Mesenchymal stem cell (in vitro differentiated cells and primary cell): ENCODE data around the gene LZTS3.

Experiments
- DNase-seq: peaks from one replicate; pipeline ENCODE4 v3.0.0-alpha.2; 2013
- H2AFZ ChIP-seq: one replicate; pipeline ENCODE4 v1.6.1; 2013; ENCODE audit warnings: low read depth, mild to moderate bottlenecking, control low read depth, inconsistent platforms, low read length, moderate library complexity
- H2AK5ac ChIP-seq: 2 replicates; pipeline ENCODE4 v1.6.1; 2013; ENCODE audit warnings: low read length, moderate library complexity, mild to moderate bottlenecking, inconsistent platforms; ENCODE audit not compliant: severe bottlenecking
- H2BK120ac ChIP-seq: one replicate; pipeline ENCODE4 v1.6.1; 2013; ENCODE audit warnings: low read depth, mild to moderate bottlenecking, inconsistent platforms, low read length, moderate library complexity
- H2BK12ac ChIP-seq, 2 experiments: one replicate each; pipeline ENCODE4 v1.6.1; 2013; ENCODE audit warnings: inconsistent platforms in 2 of 2, low read length in 2 of 2, mild to moderate bottlenecking in 2 of 2, moderate library complexity in 2 of 2, control low read depth in 1 of 2
- H2BK15ac ChIP-seq: one replicate; pipeline ENCODE4 v1.6.1; 2013; ENCODE audit warnings: mild to moderate bottlenecking, low read depth, inconsistent platforms; ENCODE audit not compliant: poor library complexity, severe bottlenecking
- H2BK5ac ChIP-seq: 2 replicates; pipeline ENCODE4 v1.6.1; 2013; ENCODE audit warnings: low read depth, mild to moderate bottlenecking, low read length, control low read depth, inconsistent platforms; ENCODE audit not compliant: poor library complexity, severe bottlenecking
- H3K14ac ChIP-seq, 2 experiments: one replicate each; pipeline ENCODE4 v1.6.1; 2013; ENCODE audit warnings: inconsistent platforms in 2 of 2, low read length in 2 of 2, control low read depth in 1 of 2, mild to moderate bottlenecking in 1 of 2, moderate library complexity in 1 of 2
- H3K18ac ChIP-seq, 2 experiments: one replicate each; pipeline ENCODE4 v1.6.1; 2013; ENCODE audit warnings: inconsistent platforms in 2 of 2, low read length in 2 of 2, control low read depth in 1 of 2, low read depth in 1 of 2, mild to moderate bottlenecking in 1 of 2
- H3K23ac ChIP-seq, 2 experiments: one replicate each; pipeline ENCODE4 v1.6.1; 2013; ENCODE audit warnings: inconsistent platforms in 2 of 2, low read length in 2 of 2, mild to moderate bottlenecking in 2 of 2, moderate library complexity in 2 of 2, control low read depth in 1 of 2
- H3K27ac ChIP-seq: 2 replicates; pipeline ENCODE4 v1.5.1; 2013; ENCODE audit warnings: mild to moderate bottlenecking, moderate library complexity, low read length, control low read depth, inconsistent platforms; ENCODE audit not compliant: poor library complexity, severe bottlenecking
- H3K27me3 ChIP-seq, 2 experiments: 2 replicates each; pipeline versions ENCODE4 v1.6.1 to v1.7.0; 2013; ENCODE audit warnings: low read length in 2 of 2, mild to moderate bottlenecking in 2 of 2, moderate library complexity in 2 of 2, control low read depth in 1 of 2, inconsistent platforms in 1 of 2; ENCODE audit not compliant: control insufficient read depth in 1 of 2, insufficient read depth in 1 of 2
- H3K36me3 ChIP-seq, 2 experiments: 2 replicates each; pipeline versions ENCODE4 v1.6.1 to v1.7.0; 2013; ENCODE audit warnings: low read length in 2 of 2, control low read depth in 1 of 2, inconsistent platforms in 1 of 2, low read depth in 1 of 2, mild to moderate bottlenecking in 1 of 2; ENCODE audit not compliant: insufficient read depth in 2 of 2, control insufficient read depth in 1 of 2
- H3K4ac ChIP-seq, 2 experiments: one replicate each; pipeline ENCODE4 v1.6.1; 2013; ENCODE audit warnings: inconsistent platforms in 2 of 2, low read length in 2 of 2, mild to moderate bottlenecking in 2 of 2, moderate library complexity in 2 of 2, control low read depth in 1 of 2, low read depth in 1 of 2
- H3K4me1 ChIP-seq: 2 replicates; pipeline ENCODE4 v1.6.1; 2013; ENCODE audit warnings: low read depth, low read length, control low read depth; ENCODE audit not compliant: control insufficient read depth, insufficient read depth
- H3K4me2 ChIP-seq: 2 replicates; pipeline ENCODE4 v1.6.1; 2013; ENCODE audit warnings: low read length, mild to moderate bottlenecking, inconsistent platforms; ENCODE audit not compliant: poor library complexity, severe bottlenecking
- H3K4me3 ChIP-seq, 2 experiments: 2 replicates each; pipeline versions ENCODE4 v1.5.1 to v1.7.0; 2013; ENCODE audit warnings: low read length in 2 of 2, mild to moderate bottlenecking in 2 of 2, control low read depth in 1 of 2, low read depth in 1 of 2; ENCODE audit not compliant: insufficient read depth in 1 of 2
- H3K79me1 ChIP-seq: replicated peaks from 2 replicates; pipeline ENCODE4 v1.6.1; 2013; ENCODE audit warnings: mild to moderate bottlenecking, control low read depth, low read length, inconsistent platforms; ENCODE audit not compliant: poor library complexity, severe bottlenecking
- H3K9ac ChIP-seq: 2 replicates; pipeline ENCODE4 v1.7.0; 2013; ENCODE audit warnings: mild to moderate bottlenecking, low read length, moderate library complexity
- H3K9me3 ChIP-seq: 2 replicates; pipeline ENCODE4 v1.7.0; 2013; ENCODE audit warnings: mild to moderate bottlenecking, low read length; ENCODE audit not compliant: control insufficient read depth
- H4K8ac ChIP-seq: one replicate; pipeline ENCODE4 v1.6.1; 2013; ENCODE audit warnings: inconsistent platforms, mild to moderate bottlenecking, low read length, moderate library complexity
- H4K91ac ChIP-seq: one replicate; pipeline ENCODE4 v1.6.1; 2013; ENCODE audit warnings: mild to moderate bottlenecking, low read length, inconsistent platforms
- WGBS: methylation state at CpG from one replicate; pipeline ENCODE4 v1.1.7; 2013; ENCODE audit warnings: mixed read lengths; 5-methylcytosine and 5-hydroxymethylcytosine counted together

The LZTS3 gene

DNA sequence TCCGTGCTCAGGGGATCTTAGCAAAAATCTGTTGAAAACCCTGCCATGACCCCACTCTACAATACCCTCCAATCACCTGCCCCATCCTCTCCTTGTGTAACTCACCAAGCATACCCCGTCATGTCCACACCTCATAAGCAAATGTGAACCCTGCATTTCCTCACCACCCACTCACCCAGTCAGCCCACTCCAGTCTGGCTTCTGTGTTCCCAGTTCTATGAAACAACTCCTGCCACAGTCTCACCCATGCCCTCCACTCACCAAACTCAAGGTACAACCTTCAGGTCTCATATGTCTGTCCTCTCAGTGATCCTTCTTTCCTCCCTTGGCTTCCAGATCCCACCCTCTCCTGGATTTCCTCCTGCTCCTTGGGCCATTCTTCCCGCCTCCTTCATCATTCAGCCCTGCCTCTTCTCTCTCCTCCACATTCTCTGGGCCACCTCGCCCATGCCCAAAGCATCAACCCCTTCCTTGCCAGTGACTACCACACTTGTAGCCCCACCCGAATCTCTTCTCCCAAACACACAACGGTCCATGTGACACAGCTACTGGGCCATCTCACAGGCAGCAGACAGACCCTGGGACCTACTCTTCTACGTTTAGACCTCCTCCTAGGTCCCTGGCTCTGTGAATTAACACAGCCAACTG is 22.4 kb upstream of the LZTS3 start:
- Histone ChIP-seq H2BK120ac (no peak overlapping the region), H3K27me3 (no peaks in the 10 kb centered on the region), H3K18ac (no peak overlapping the region), H4K91ac (no peak overlapping the region), H3K4me3 (no peak overlapping the region), H2BK5ac (no peak overlapping the region), H3K4me2 (no peak overlapping the region), H3K79me1 (peaks cover 28% of the 10 kb centered on the region), H3K36me3 (peaks cover 73 to 88% of the 10 kb centered on the region in 2 experiments), H3K23ac (no peak overlapping the region), H3K9ac (no peak overlapping the region), H3K27ac (no peak overlapping the region), H3K14ac (no peak overlapping the region), H2AFZ (no peak overlapping the region), H3K4me1 (no peaks in the 10 kb centered on the region), H3K9me3 (no peaks in the 10 kb centered on the region), H4K8ac (no peak overlapping the region), H2BK12ac (no peak overlapping the region), H2BK15ac (no peak overlapping the region), H3K4ac (no peak overlapping the region), H2AK5ac (no peak overlapping the region)
- WGBS = 92% methylated on average over 7 of the region's 7 CpGs
- no peak for DNase-seq

DNA sequence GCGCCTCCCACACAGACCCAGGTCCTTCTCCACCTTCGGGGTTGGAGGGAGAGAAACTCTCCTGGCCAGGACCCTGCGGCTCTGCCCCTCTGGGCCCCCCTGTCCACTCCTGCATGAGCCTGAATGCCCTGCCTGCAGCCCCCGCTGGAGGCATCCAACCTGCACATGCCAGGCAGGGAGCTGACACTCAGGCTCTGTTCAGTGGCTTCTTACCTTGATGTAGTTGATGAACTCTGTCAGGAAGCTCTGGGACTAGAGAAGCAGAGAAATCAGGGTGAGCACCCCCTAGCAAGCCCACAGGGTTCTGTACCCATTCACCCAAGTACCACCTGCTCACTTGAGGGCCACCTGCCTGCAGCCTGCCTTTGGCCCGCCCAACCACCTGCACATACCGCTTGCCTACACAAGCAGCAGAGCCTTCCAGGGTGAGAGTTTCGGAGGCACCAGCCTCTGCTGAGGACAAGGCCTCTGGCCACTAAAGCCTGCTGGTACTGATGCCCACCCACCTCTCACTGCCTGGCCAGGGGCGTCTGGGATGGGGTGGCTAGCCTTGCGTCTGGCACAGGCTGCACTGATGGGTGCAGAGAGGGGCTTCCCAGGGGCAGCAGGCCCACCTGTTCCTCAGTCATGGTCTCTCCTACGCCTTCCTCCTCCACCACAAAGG is 21.4 kb upstream of the LZTS3 start:
- no peak overlapping the region for H3K14ac ChIP-seq
- no peaks in the 10 kb centered on the region for H3K4me1 ChIP-seq
- no peak overlapping the region for H2AFZ ChIP-seq
- H3K4ac ChIP-seq = no peak overlapping the region
- no peak overlapping the region for H3K9ac ChIP-seq
- no peak overlapping the region for H2AK5ac ChIP-seq
- no peak overlapping the region for H3K4me3 ChIP-seq
- no peak overlapping the region for H3K23ac ChIP-seq
- no peak overlapping the region for H4K8ac ChIP-seq
- H3K27ac ChIP-seq = no peak overlapping the region
- no peak overlapping the region for H3K18ac ChIP-seq
- no peak overlapping the region for H2BK15ac ChIP-seq
- WGBS = 93% methylated on average over 10 of the region's 10 CpGs
- no peak overlapping the region for H2BK120ac ChIP-seq
- H3K27me3 ChIP-seq = no peaks in the 10 kb centered on the region
- DNase-seq = no peak
- H4K91ac ChIP-seq = peak overlapping the region; percentile 32
- H3K4me2 ChIP-seq = no peak overlapping the region
- H3K36me3 ChIP-seq = peaks cover 73 to 89% of the 10 kb centered on the region in 2 experiments
- no peak overlapping the region for H2BK12ac ChIP-seq
- H3K79me1 ChIP-seq = peaks cover 22% of the 10 kb centered on the region
- no peak overlapping the region for H2BK5ac ChIP-seq
- H3K9me3 ChIP-seq = no peaks in the 10 kb centered on the region

DNA sequence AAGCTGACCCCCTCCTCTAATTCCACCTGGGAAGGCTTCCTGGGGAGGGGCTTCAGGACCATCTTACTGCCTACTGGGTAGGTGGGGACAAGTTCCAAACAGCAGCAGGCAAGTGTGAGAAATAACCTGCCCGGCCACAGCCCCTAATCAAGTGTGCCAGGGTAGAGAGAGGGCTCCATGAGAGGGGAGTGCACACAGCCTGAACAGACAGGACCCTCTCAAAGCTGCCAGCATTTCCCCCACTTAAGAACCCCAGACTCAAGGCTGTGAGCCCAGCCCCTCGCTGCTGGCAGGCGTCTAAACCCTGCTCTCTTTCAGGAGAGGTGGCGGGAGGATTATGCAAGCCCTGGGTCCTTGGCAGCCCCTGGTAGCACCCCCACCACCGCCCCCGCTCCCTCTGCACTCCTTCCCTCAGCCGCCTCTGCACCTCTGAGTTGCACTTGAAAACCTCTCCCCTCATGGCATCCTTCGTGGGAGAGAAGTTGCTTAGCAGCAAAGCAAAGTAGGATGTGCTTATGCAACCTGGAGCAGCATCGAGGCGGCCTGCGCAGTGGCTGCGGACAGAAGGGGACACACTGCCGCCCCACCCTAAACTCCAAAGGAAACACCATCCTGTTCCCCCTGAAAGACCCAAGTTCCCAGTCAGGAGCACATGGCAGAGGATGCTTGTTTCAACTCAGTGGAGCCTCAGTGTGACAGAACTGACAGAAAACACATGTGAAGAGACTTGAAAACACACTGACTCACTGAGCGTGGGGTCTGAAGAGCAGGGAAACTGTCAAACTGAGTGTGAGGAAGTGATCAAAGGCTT is 20.7 kb upstream of the LZTS3 start:
- Histone ChIP-seq H4K8ac (no peak overlapping the region), H3K36me3 (peaks cover 74 to 89% of the 10 kb centered on the region in 2 experiments), H3K4me2 (no peak overlapping the region), H2BK120ac (no peak overlapping the region), H2BK15ac (no peak overlapping the region), H4K91ac (no peak overlapping the region), H2BK5ac (no peak overlapping the region), H3K27me3 (no peaks in the 10 kb centered on the region), H2AK5ac (no peak overlapping the region), H3K27ac (no peak overlapping the region), H3K4ac (no peak overlapping the region), H3K79me1 (peaks cover 16% of the 10 kb centered on the region), H3K4me3 (no peak overlapping the region), H3K4me1 (no peaks in the 10 kb centered on the region), H3K18ac (no peak overlapping the region), H2AFZ (no peak overlapping the region), H3K9ac (no peak overlapping the region), H3K23ac (no peak overlapping the region), H2BK12ac (no peak overlapping the region), H3K14ac (no peak overlapping the region), H3K9me3 (no peaks in the 10 kb centered on the region)
- DNase-seq = no peak
- 97% methylated on average over 14 of the region's 14 CpGs for WGBS
